Measurements from ENCODE around the gene BET1L.
A peak's percentile ranks its signal among the peaks of the same experiment; 100 is the strongest.
"Not testable (repeated sequence)": the region's sequence is repeated elsewhere in the genome, so short reads cannot be mapped to it uniquely, and the experiment has no call there.

BET1L gene

DNA sequence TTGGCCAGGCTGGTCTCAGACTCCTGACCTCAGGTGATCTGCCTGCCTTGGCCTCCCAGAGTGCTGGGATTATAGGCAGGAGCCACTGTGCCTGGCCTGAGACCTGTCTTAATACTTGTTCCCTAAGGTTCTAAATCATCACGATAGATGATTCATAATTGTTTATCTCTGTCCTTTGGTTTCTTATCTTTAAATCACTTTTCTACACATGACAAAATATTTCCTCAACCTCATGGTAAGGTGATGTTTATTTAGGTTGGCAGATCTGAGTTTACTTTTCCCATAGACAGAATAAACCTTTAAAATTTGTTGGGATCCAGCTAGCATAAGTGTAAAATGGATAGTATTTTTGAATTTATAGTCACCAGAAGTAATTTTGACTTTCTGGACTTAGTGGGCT lies 33.1 kb upstream of the BET1L start:
- no peaks in the 10 kb centered on the region for H3K27me3 ChIP-seq
- DNase-seq, result no peak
- TF ChIP-seq, protein P1, sequence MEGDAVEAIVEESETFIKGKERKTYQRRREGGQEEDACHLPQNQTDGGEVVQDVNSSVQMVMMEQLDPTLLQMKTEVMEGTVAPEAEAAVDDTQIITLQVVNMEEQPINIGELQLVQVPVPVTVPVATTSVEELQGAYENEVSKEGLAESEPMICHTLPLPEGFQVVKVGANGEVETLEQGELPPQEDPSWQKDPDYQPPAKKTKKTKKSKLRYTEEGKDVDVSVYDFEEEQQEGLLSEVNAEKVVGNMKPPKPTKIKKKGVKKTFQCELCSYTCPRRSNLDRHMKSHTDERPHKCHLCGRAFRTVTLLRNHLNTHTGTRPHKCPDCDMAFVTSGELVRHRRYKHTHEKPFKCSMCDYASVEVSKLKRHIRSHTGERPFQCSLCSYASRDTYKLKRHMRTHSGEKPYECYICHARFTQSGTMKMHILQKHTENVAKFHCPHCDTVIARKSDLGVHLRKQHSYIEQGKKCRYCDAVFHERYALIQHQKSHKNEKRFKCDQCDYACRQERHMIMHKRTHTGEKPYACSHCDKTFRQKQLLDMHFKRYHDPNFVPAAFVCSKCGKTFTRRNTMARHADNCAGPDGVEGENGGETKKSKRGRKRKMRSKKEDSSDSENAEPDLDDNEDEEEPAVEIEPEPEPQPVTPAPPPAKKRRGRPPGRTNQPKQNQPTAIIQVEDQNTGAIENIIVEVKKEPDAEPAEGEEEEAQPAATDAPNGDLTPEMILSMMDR (IDR thresholded peaks at IDR 0.05; ENCODE audit: low read depth, low read length), result no peak
- no peaks in the 10 kb centered on the region for H3K9me3 ChIP-seq
- H3K4me1 ChIP-seq, result no peaks in the 10 kb centered on the region
- no peak overlapping the region for H3K4me3 ChIP-seq (ENCODE audit: low read depth, low read length)
- peaks cover 10% of the 10 kb centered on the region for H3K36me3 ChIP-seq

DNA sequence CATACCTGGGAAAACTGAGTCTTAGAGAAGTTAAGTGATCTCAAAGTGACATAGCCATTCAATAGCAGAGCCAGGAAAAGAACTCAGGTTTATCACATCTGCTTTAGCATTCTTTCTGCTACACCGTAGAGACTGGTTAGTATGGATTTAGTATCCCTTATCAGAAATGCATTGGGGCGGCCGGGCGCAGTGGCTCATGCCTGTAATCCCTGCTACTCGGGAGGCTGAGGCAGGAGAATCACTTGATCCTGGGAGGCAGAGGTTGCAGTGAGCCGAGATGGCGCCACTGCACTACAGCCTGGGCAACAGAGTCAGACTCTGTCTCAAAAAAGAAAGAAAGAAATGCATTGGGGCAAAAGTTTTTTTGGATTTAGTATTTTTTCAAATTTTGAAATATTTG lies 31.1 kb upstream of the BET1L start:
- not testable (repeated sequence) for H3K36me3 ChIP-seq; H3K4me1 ChIP-seq; H3K27me3 ChIP-seq; H3K9me3 ChIP-seq; DNase-seq; H3K4me3 ChIP-seq (ENCODE audit: low read depth, low read length)

DNA sequence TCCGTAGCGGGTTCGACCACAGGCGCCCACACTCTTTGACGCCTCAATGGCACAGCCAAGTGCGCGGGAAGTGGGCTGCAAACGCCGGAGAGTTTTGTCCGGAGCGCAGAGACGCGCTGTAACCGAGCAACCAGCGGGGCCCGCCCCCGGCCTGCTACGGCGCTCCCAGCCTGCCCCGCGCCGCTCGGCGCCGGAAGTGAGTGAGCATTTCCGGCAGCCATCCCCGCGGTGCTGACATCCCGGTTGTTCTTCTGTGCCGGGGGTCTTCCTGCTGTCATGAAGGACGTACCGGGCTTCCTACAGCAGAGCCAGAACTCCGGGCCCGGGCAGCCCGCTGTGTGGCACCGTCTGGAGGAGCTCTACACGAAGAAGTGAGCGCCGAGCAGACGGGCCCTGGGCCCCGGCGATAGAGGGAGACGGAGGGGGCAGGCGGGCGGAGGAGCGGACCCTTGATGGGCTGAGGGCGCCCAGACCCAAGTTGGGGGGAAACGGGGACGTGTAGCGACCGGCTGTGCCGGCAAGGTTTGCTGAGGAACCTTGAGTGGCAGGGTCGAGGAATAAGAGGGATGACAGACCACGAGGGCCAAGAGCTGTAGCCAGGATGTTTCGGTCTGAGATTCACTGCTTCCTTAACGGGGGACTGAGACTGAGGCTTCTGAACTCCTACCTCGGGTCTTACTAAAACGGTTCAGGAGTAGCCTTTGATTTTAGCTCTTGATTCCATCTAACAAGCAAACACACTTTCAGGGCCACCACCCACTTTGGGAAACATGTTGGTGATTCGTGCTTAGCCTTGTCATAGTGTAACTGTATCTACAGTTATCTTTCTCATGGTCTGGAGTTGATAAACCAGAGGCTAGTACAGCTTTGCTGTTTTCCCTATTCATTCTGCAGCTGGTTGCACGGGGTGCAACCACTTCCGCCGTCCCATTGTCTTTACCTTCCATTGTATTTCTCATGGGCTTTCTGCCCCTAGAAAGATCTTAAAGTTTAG lies 29.9 kb upstream of the BET1L start, which contains the start of gene PSMD13:
TSS of gene PSMD13 (plus strand) at position 203 of the 994 bp plus-strand sequence. CDS start at position 277, 74 bp downstream.
- H3K4me3 ChIP-seq (ENCODE audit: low read depth, low read length), result peak within 1 kb of the TSS; percentile 87
- H3K36me3 ChIP-seq, result no peaks in the 10 kb centered on the region; the same call in 1 of the 2 replicates
- no peaks in the 10 kb centered on the region for H3K4me1 ChIP-seq
- DNase-seq, result peak; percentile 86
- no peaks in the 10 kb centered on the region for H3K9me3 ChIP-seq
- TF ChIP-seq, protein P1 (IDR thresholded peaks at IDR 0.05; ENCODE audit: low read depth, low read length), result no peak
- no peaks in the 10 kb centered on the region for H3K27me3 ChIP-seq

DNA sequence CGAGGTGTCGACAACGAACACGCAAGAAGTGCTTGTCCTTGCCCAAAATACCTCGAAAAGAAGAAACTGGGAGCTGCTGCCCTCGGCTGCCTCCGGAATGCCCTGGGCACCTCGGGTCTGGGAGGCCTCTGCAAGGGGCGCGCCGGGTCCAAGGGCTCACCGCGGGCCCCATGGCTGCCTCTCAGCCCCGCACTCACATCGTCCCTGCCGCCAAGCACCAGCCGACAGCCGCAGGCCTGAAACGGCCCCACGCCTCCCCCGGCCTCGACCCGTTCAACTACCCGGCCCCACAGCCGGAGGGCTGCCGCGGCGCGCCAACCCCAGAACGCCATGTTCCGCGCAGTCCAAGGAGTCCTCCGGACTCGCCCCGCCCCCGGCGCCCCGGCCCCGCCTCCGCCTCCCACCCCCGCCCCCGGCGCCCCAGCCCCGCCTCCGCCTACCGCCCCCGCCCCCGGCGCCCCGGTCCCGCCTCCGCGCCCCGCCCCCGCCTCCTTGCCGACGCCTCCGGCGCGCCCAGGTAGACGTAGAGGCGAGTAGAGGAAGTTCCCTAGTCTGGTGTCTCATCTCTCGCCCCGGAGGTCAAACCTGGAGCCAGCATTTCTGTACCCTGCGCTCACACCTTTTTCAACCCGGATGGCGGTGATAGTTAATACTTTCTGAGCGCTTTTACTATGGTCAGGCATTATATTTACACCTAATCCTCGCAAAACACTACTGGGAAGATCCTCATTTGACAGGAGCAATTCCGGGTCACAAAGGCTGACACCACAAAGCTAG lies 29.0 kb upstream of the BET1L start, which contains the start of gene SIRT3:
TSS of gene SIRT3 (minus strand) at position 346 of the 777 bp plus-strand sequence. CDS start at position 332, 14 bp downstream.
- no peaks in the 10 kb centered on the region for H3K4me1 ChIP-seq
- no peaks in the 10 kb centered on the region; the same call in 1 of the 2 replicates for H3K36me3 ChIP-seq
- H3K27me3 ChIP-seq, result no peaks in the 10 kb centered on the region
- H3K9me3 ChIP-seq, result no peaks in the 10 kb centered on the region
- TF ChIP-seq, protein P1 (IDR thresholded peaks at IDR 0.05; ENCODE audit: low read depth, low read length), result no peak
- H3K4me3 ChIP-seq (ENCODE audit: low read depth, low read length), result peak within 1 kb of the TSS; percentile 87
- DNase-seq, result peak; percentile 74

DNA sequence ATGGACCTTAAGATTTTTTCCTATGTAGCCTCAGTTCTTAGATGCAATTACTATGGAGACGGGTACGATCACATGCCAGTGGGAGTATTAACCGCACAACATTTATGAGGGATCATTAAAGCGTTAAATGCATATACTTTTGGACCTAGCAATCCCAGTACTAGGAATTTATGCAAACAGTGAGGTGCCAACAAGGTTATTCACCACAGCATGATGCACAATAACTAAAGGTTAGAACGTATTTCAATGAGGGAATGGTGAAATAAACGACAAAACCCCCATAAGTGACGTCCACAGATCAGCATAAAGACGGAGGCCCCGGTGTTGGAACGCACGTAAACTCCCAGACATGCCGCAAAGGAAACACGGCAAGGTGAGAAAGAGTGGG lies 28.4 kb upstream of the BET1L start:
- no peak for DNase-seq
- Histone ChIP-seq H3K4me3 (ENCODE audit: low read depth, low read length) (peak overlapping the region; percentile 68), H3K9me3 (no peaks in the 10 kb centered on the region), H3K4me1 (no peaks in the 10 kb centered on the region), H3K36me3 (no peaks in the 10 kb centered on the region; the same call in 1 of the 2 replicates), H3K27me3 (no peaks in the 10 kb centered on the region)
- TF ChIP-seq, protein P1 (IDR thresholded peaks at IDR 0.05; ENCODE audit: low read depth, low read length), result no peak

DNA sequence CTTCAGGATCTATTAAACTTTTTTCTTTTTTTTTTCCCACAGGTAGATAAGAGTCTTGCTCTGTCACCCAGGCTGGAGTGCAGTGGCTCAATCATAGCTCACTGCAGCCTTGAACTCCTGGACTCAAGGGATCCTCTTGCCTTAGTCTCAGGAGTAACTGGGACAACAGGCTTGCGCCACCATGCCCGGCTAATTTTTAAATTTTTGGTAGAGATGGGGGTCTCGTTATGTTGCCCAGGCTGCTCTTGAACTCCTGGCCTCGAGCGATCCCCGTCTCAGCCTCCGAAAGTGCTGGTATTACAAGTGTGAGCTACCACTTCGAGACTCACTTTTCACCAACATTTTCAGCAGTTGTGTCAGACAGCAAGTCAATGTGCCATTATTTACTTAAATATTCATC lies 28.0 kb upstream of the BET1L start:
- DNase-seq, result no peak
- TF ChIP-seq, protein P1 (IDR thresholded peaks at IDR 0.05; ENCODE audit: low read depth, low read length), result no peak
- Histone ChIP-seq H3K4me3 (ENCODE audit: low read depth, low read length) (peak overlapping the region; percentile 68), H3K36me3 (no peaks in the 10 kb centered on the region; the same call in 1 of the 2 replicates), H3K4me1 (no peaks in the 10 kb centered on the region), H3K27me3 (no peaks in the 10 kb centered on the region), H3K9me3 (no peaks in the 10 kb centered on the region)

All from BE2C (cell line).